Measurements from ENCODE around the gene PRDX3. TPM values are rescaled to one million over a fixed set of nuclear protein-coding genes. Genes with fewer than 3 reads are reported as not detected.

The PRDX3 gene
- total and polyA plus RNA-seq, 4 donors, result 84.1 to 155 (median 109) TPM

- Histone ChIP-seq H3K9ac (ENCODE audit: insufficient read depth in 1 of 2, low read length in 2 of 2) (peak within 1 kb of the TSS; percentile 76 to 81), H3K27me3 (ENCODE audit: control insufficient read depth in 3 of 3, insufficient read depth in 3 of 3, low read length in 2 of 3) (no peaks in the 10 kb centered on the region), H3K36me3 (ENCODE audit: control insufficient read depth in 4 of 4, insufficient read depth in 4 of 4, low read length in 4 of 4) (peaks cover 10 to 16% (median 14%) of the 10 kb centered on the region in 4 donors), H3K9me3 (ENCODE audit: control insufficient read depth in 4 of 4, insufficient read depth in 3 of 4, low read length in 3 of 4) (no peaks in the 10 kb centered on the region), H3K27ac (ENCODE audit: low read depth in 1 of 2, low read length in 1 of 2) (peak within 1 kb of the TSS; percentile 82 to 93), H3K4me3 (peak within 1 kb of the TSS; percentile 84), H3K4me1 (ENCODE audit: control insufficient read depth in 5 of 5, insufficient read depth in 5 of 5, low read length in 5 of 5) (peaks cover 0 to 9% (median 2%) of the 10 kb centered on the region in 5 donors)
- ATAC-seq (ENCODE audit: insufficient read depth, low FRiP score) (peak; percentile 99), DNase-seq (peak; percentile 71 to 80 (median 76))
- 0 to 1% methylated on average over 83 to 90 of the region's 90 CpGs for WGBS, 2 donors
- no peak for TF ChIP-seq CTCF (IDR thresholded peaks at IDR 0.05; ENCODE audit: control extremely low read depth, extremely low read depth)
Observed at GRCh38 chr10:119165171-119166117, 13.2 kb downstream of the PRDX3 start, which contains the start of gene SFXN4. TSS of gene SFXN4 (minus strand) at chr10:119165714. CDS start at chr10:119165647, 67 bp downstream.

GRCh38 chr10:119162452-119163092 is 16.0 kb downstream of the PRDX3 start:
- ATAC-seq (ENCODE audit: insufficient read depth, low FRiP score) (no peak), DNase-seq (no peak)
- Histone ChIP-seq H3K27me3 (ENCODE audit: control insufficient read depth in 3 of 3, insufficient read depth in 3 of 3, low read length in 2 of 3) (no peaks in the 10 kb centered on the region), H3K4me3 (no peak overlapping the region), H3K4me1 (ENCODE audit: control insufficient read depth in 5 of 5, insufficient read depth in 5 of 5, low read length in 5 of 5) (peaks cover 0 to 9% (median 2%) of the 10 kb centered on the region in 5 donors), H3K9ac (ENCODE audit: insufficient read depth in 1 of 2, low read length in 2 of 2) (no peak overlapping the region), H3K9me3 (ENCODE audit: control insufficient read depth in 4 of 4, insufficient read depth in 3 of 4, low read length in 3 of 4) (no peaks in the 10 kb centered on the region), H3K27ac (ENCODE audit: low read depth in 1 of 2, low read length in 1 of 2) (no peak overlapping the region), H3K36me3 (ENCODE audit: control insufficient read depth in 4 of 4, insufficient read depth in 4 of 4, low read length in 4 of 4) (peaks cover 0 to 15% (median 4%) of the 10 kb centered on the region in 4 donors)
- 94 to 96% methylated on average over 5 of the region's 5 CpGs for WGBS, 2 donors
- no peak for TF ChIP-seq CTCF (IDR thresholded peaks at IDR 0.05; ENCODE audit: control extremely low read depth, extremely low read depth)

GRCh38 chr10:119161680-119162451 is 16.7 kb downstream of the PRDX3 start:
- Histone ChIP-seq H3K27ac (ENCODE audit: low read depth in 1 of 2, low read length in 1 of 2) (no peak overlapping the region), H3K36me3 (ENCODE audit: control insufficient read depth in 4 of 4, insufficient read depth in 4 of 4, low read length in 4 of 4) (peaks cover 1 to 15% (median 4%) of the 10 kb centered on the region in 4 donors), H3K27me3 (ENCODE audit: control insufficient read depth in 3 of 3, insufficient read depth in 3 of 3, low read length in 2 of 3) (no peaks in the 10 kb centered on the region), H3K4me1 (ENCODE audit: control insufficient read depth in 5 of 5, insufficient read depth in 5 of 5, low read length in 5 of 5) (peaks cover 0 to 9% (median 2%) of the 10 kb centered on the region in 5 donors), H3K9ac (ENCODE audit: insufficient read depth in 1 of 2, low read length in 2 of 2) (no peak overlapping the region), H3K4me3 (no peak overlapping the region), H3K9me3 (ENCODE audit: control insufficient read depth in 4 of 4, insufficient read depth in 3 of 4, low read length in 3 of 4) (no peaks in the 10 kb centered on the region)
- TF ChIP-seq CTCF (IDR thresholded peaks at IDR 0.05; ENCODE audit: control extremely low read depth, extremely low read depth), result no peak
- WGBS, 2 donors, result 76 to 88% methylated on average over 11 of the region's 11 CpGs
- ATAC-seq (ENCODE audit: insufficient read depth, low FRiP score) (no peak), DNase-seq (no peak)

Data from lung (tissue), 12 donors.